HCT116 (cell line): ENCODE results near the gene ROR2. TPM values are rescaled to one million over a fixed set of nuclear protein-coding genes. Genes with fewer than 3 reads are reported as not detected.

ENCODE experiments used
- ATAC-seq: fragments of 200-7000 bp; cut with Tn5 transposase; 2 replicates; pipeline ENCODE4 v1.9.1; 2020; ENCODE audit warnings: mild to moderate bottlenecking, moderate library complexity
- BruUV-seq: library from RNA; stranded (reverse); fragments of 400-500 nt; replicated peaks from 2 replicates; lab custom pipeline; 2021; lab: Mats Ljungman, UMichigan
- CTCF ChIA-PET: fragments of 300-600 bp; sonication (Branson Sonifier 250); formaldehyde crosslinking; loops from one replicate; lab custom pipeline; 2021; ENCODE audit warnings: antibody characterized with exemption; lab: Charles Lee
- POLR2A ChIA-PET: fragments of 300-600, 350-600 bp; sonication (Branson Sonifier 250); formaldehyde crosslinking; loops from one replicate; lab custom pipeline; 2021; ENCODE audit warnings: antibody characterized with exemption; lab: Charles Lee
- RAD21 ChIA-PET, 2 experiments: fragments of 300-600 bp; sonication (Branson Sonifier 250); formaldehyde crosslinking; loops; one replicate each; lab custom pipeline; 2023; ENCODE audit warnings: low total read pairs in 2 of 2; ENCODE audit not compliant: uncharacterized antibody in 2 of 2, unreplicated experiment in 2 of 2, low non-redundant PET in 1 of 2; lab: Charles Lee
- DNase-seq: peaks from one replicate; pipeline ENCODE4 v3.0.0-alpha.2; 2010; ENCODE audit warnings: low read depth, low spot score
- H2AFZ ChIP-seq: fragments of 200-600 bp; shearing (Covaris generic), sonication (generic); 2 replicates; pipeline ENCODE4 v1.6.1; 2017; ENCODE audit warnings: low read depth, mixed run types, mixed read lengths, antibody characterized with exemption, low read length; ENCODE audit not compliant: poor library complexity, severe bottlenecking
- H3K27ac ChIP-seq: 2 replicates; pipeline ENCODE4 v1.5.1; 2012; ENCODE audit warnings: low read depth, low read length
- H3K27me3 ChIP-seq: fragments of 200-600 bp; sonication (generic); 2 replicates; pipeline ENCODE4 v1.6.1; 2016; ENCODE audit warnings: mixed run types, low read length, mixed read lengths; ENCODE audit not compliant: insufficient read depth
- H3K36me3 ChIP-seq, 2 experiments: fragments of 200-500 bp in 1 of 2; fragments of 200-600 bp in 1 of 2; sonication (Bioruptor generic) in 1 of 2; sonication (generic) in 1 of 2; 2 replicates each; pipeline versions ENCODE4 v1.5.1 to v1.6.1; 2014 to 2016; ENCODE audit warnings: low read length in 2 of 2, inconsistent platforms in 1 of 2, mixed read lengths in 1 of 2, mixed run types in 1 of 2; ENCODE audit not compliant: insufficient read depth in 2 of 2, control insufficient read depth in 1 of 2
- H3K4me1 ChIP-seq, 2 experiments: fragments of 200-600 bp in 1 of 2; sonication (generic) in 1 of 2; 2 replicates each; pipeline versions ENCODE4 v1.5.1 to v1.6.1; 2012 to 2017; ENCODE audit warnings: low read length in 2 of 2, inconsistent platforms in 1 of 2, mild to moderate bottlenecking in 1 of 2, mixed read lengths in 1 of 2, mixed run types in 1 of 2, moderate library complexity in 1 of 2; ENCODE audit not compliant: insufficient read depth in 2 of 2, control insufficient read depth in 1 of 2
- H3K4me2 ChIP-seq: fragments of 200-600 bp; sonication (generic); 2 replicates; pipeline ENCODE4 v1.6.1; 2017; ENCODE audit warnings: mixed run types, low read length, mixed read lengths
- H3K4me3 ChIP-seq, 2 experiments: fragments of 200-600 bp in 1 of 2; sonication (generic) in 1 of 2; replicated peaks in 1 of 2; 2 replicates each; pipeline ENCODE4 v1.5.1; 2011 to 2016; ENCODE audit warnings: low read length in 2 of 2, control low read depth in 1 of 2, low read depth in 1 of 2, mild to moderate bottlenecking in 1 of 2, mixed read lengths in 1 of 2, mixed run types in 1 of 2
- H3K79me2 ChIP-seq: fragments of 200-600 bp; sonication (generic); 2 replicates; pipeline ENCODE4 v1.6.1; 2017; ENCODE audit warnings: mild to moderate bottlenecking, mixed run types, low read length, moderate library complexity, mixed read lengths; ENCODE audit not compliant: insufficient read depth
- H3K9ac ChIP-seq: fragments of 200-600 bp; sonication (generic); 2 replicates; pipeline ENCODE4 v1.6.1; 2016; ENCODE audit warnings: low read length, mixed read lengths
- H3K9me2 ChIP-seq: fragments of 200-600 bp; sonication (generic), shearing (Covaris generic); 2 replicates; pipeline ENCODE4 v1.6.1; 2017; ENCODE audit warnings: mixed run types, mild to moderate bottlenecking, moderate library complexity; ENCODE audit not compliant: insufficient read depth
- H3K9me3 ChIP-seq, 2 experiments: fragments of 200-500 bp in 1 of 2; fragments of 200-600 bp in 1 of 2; sonication (Bioruptor generic) in 1 of 2; sonication (generic) in 1 of 2; 2 replicates each; pipeline ENCODE4 v1.6.1; 2014 to 2017; ENCODE audit warnings: low read length in 2 of 2, mixed read lengths in 2 of 2, inconsistent platforms in 1 of 2, low read depth in 1 of 2, mild to moderate bottlenecking in 1 of 2, mixed run types in 1 of 2, moderate library complexity in 1 of 2; ENCODE audit not compliant: control insufficient read depth in 1 of 2, insufficient read depth in 1 of 2
- H4K20me1 ChIP-seq: fragments of 200-600 bp; sonication (generic), shearing (Covaris generic); 2 replicates; pipeline ENCODE4 v1.6.1; 2017; ENCODE audit warnings: mixed run types, mild to moderate bottlenecking, moderate library complexity; ENCODE audit not compliant: insufficient read depth
- CBX3 ChIP-seq: IDR thresholded peaks from 2 replicates; pipeline ENCODE4 v1.6.1; 2012; ENCODE audit warnings: low read depth
- CEBPB ChIP-seq: IDR thresholded peaks from 2 replicates; pipeline ENCODE4 v1.6.1; 2012; ENCODE audit warnings: low read depth
- CTCF ChIP-seq, 3 experiments: fragments of 200-600 bp in 1 of 3; sonication (generic) in 1 of 3; IDR thresholded peaks in 2 of 3; conservative IDR thresholded peaks in 1 of 3; 2 replicates each; pipeline ENCODE4 v1.5.1; 2012 to 2017; ENCODE audit warnings: low read depth in 2 of 3, low read length in 2 of 3, antibody characterized with exemption in 1 of 3, borderline replicate concordance in 1 of 3, control low read depth in 1 of 3, mild to moderate bottlenecking in 1 of 3, mixed read lengths in 1 of 3, mixed run types in 1 of 3, moderate library complexity in 1 of 3; ENCODE audit not compliant: insufficient read depth in 1 of 3
- EGR1 ChIP-seq: IDR thresholded peaks from 2 replicates; pipeline ENCODE4 v1.6.1; 2012; ENCODE audit warnings: low read depth
- EZH2 ChIP-seq: fragments of 200-600 bp; sonication (generic); IDR thresholded peaks from 2 replicates; pipeline ENCODE4 v1.6.1; 2017; ENCODE audit warnings: antibody characterized with exemption, mixed run types
- FOSL1 ChIP-seq: IDR thresholded peaks from 2 replicates; pipeline ENCODE4 v1.6.1; 2012; ENCODE audit warnings: low read depth
- JUND ChIP-seq: IDR thresholded peaks from 2 replicates; pipeline ENCODE4 v1.6.1; 2012
- RAD21 ChIP-seq: IDR thresholded peaks from 2 replicates; pipeline ENCODE4 v1.6.1; 2012; ENCODE audit warnings: low read depth, mild to moderate bottlenecking
- REST ChIP-seq: IDR thresholded peaks from 2 replicates; pipeline ENCODE4 v1.6.1; 2012; ENCODE audit warnings: low read depth
- YY1 ChIP-seq: IDR thresholded peaks from 2 replicates; pipeline ENCODE4 v1.6.1; 2011; ENCODE audit warnings: low read length, low read depth, moderate library complexity, mild to moderate bottlenecking; ENCODE audit not compliant: insufficient replicate concordance; ENCODE audit errors: extremely low read depth
- intact Hi-C: fragments of 100-400 bp; cut with micrococcal nuclease; formaldehyde crosslinking; loops from 2 replicates; pipeline ENCODE4 v1.10.0; 2022
- total RNA-seq: library from RNA; stranded (reverse); gene quantifications from one replicate; pipeline ENCODE4 v1.2.1, GENCODE V29; 2021; ENCODE audit not compliant: unreplicated experiment

ROR2 gene
- total RNA-seq, 1 experiment from 2014 or later = 15.7 TPM

- POLR2A ChIA-PET = no interaction called here
- TF ChIP-seq FOSL1 (no peak), EGR1 (no peak), YY1 (no peak), CBX3 (no peak), CEBPB (no peak), RAD21 (no peak), REST (no peak), CTCF (IDR thresholded peaks at IDR 0.05 in 2 of 3, conservative IDR thresholded peaks at IDR 0.05 in 1 of 3; ENCODE audit: borderline replicate concordance in 1 of 3, insufficient read depth in 1 of 3, low read depth in 2 of 3, low read length in 2 of 3) (no peak), JUND (no peak), EZH2 (no peak)
- Histone ChIP-seq H3K27ac (no peak overlapping the region), H3K9me2 (no peaks in the 10 kb centered on the region), H2AFZ (no peak overlapping the region), H3K9me3 (no peaks in the 10 kb centered on the region), H3K9ac (no peak overlapping the region), H4K20me1 (no peaks in the 10 kb centered on the region), H3K4me1 (no peaks in the 10 kb centered on the region), H3K4me3 (no peak overlapping the region), H3K4me2 (no peak overlapping the region), H3K27me3 (no peaks in the 10 kb centered on the region), H3K79me2 (no peaks in the 10 kb centered on the region), H3K36me3 (no peaks in the 10 kb centered on the region)
- BruUV-seq = no TSS peak
- ATAC-seq (no peak), DNase-seq (no peak)
- CTCF ChIA-PET = no interaction called here
- intact Hi-C loops = no loop called here
- RAD21 ChIA-PET = no interaction called here
These were observed 391.6 kb downstream of the ROR2 start for GRCh38 chr9:91558395-91558794.
